ENCODE data around the gene MGAT3.
A peak's percentile ranks its signal among the peaks of the same experiment; 100 is the strongest.
"Not testable (repeated sequence)": the region's sequence is repeated elsewhere in the genome, so short reads cannot be mapped to it uniquely, and the experiment has no call there.

The MGAT3 gene

GRCh38 chr22:39514373-39514973 is 57.7 kb downstream of the MGAT3 start:
- no peak for DNase-seq (ENCODE audit: low spot score)

- no peak for DNase-seq (ENCODE audit: low spot score)
Observed at GRCh38 chr22:39515266-39516050, 58.6 kb downstream of the MGAT3 start.

GRCh38 chr22:39517470-39517869 is 60.7 kb downstream of the MGAT3 start:
- DNase-seq (ENCODE audit: low spot score), result no peak

- DNase-seq (ENCODE audit: low spot score), result no peak
Observed at GRCh38 chr22:39518144-39518786, 61.5 kb downstream of the MGAT3 start.

DNA sequence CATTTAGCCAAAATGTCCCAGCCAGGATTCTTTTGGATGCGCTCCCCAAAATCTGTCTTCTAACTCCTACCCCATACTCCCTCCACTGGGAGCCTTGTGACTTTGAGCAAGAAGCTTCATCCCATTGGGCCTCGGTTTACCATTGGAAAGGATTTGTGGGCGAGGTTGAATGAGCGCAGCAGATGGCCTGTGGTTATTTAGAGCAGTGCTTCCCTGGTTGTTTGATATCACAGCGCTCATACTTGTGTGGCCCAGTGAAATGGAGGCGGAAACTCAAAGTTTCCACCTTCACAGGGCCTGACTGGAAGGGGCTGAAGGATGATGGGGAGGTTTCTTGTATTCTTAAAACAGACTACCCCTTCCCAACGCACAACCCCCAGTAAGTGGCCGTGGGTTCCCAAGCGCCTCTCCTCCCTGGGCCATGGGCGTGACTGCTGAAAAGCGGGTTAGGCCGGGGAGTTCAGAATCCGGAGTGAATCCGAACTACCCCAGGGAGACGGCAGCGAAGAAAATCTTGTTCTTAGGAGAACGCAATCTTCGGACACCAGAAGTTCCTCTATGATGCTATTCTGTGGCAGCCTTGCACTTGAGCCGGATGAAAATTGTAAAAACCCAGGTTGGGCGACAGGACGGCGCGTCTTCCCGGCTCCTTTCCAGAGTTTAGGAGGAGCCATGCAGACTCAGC is 62.3 kb downstream of the MGAT3 start:
- no peak for DNase-seq (ENCODE audit: low spot score)

DNA sequence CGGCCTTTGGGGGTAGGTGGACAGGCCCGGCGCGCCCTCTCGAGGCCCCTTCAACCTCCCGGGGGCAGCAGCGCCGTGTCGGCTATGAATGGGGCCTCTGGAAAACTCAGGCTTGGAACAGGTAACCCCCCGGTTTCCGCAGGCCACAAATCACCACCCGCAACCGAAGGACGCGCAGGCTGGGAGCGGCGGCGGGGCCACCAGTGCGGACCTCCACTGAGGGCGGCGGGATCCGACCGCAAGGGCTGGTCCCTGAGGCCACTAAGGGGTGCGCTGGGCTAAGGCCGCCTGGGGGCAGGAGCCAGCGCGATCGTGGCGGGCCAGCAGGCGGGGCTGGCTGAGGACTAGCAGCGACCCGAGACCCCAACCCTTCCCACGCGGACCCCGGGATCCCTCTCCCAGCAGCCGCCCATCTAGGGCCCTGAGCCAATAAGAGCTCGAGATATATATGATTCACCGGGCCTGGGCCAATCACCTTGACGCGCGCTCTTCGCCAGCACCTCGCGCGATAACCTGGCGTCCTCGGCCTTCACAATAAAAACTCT is 62.9 kb downstream of the MGAT3 start:
- DNase-seq (ENCODE audit: low spot score), result peak; percentile 89

DNA sequence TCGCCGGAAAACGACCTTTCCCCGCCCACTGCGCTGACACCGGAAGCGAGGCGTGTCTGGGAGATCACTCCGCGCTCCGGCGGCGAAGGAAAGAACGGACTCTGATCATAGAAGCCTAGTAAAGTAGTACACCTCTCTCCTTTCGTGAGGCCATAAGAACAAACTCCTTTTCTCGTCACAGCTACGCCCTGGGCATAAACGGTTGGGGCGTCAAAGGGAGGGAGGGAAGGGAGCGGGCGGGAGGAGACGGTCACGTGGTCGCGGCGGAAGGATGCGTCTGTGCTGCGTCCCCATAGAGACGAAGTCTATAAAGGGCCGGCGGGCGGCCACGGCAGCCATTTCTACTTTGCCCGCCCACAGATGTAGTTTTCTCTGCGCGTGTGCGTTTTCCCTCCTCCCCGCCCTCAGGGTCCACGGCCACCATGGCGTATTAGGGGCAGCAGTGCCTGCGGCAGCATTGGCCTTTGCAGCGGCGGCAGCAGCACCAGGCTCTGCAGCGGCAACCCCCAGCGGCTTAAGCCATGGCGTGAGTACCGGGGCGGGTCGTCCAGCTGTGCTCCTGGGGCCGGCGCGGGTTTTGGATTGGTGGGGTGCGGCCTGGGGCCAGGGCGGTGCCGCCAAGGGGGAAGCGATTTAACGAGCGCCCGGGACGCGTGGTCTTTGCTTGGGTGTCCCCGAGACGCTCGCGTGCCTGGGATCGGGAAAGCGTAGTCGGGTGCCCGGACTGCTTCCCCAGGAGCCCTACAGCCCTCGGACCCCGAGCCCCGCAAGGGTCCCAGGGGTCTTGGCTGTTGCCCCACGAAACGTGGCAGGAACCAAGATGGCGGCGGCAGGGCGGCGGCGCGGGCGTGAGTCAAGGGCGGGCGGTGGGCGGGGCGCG is 63.7 kb downstream of the MGAT3 start, which contains the start of gene ATF4:
TSS of gene ATF4 (plus strand) at position 337 of the 880 bp plus-strand sequence. CDS start 884 bp downstream, outside the sequence.
- peak; percentile 84 for DNase-seq (ENCODE audit: low spot score)

GRCh38 chr22:39521106-39521885 is 64.5 kb downstream of the MGAT3 start:
- DNase-seq (ENCODE audit: low spot score), result not testable (repeated sequence)

GRCh38 chr22:39522091-39522490 is 65.3 kb downstream of the MGAT3 start:
- not testable (repeated sequence) for DNase-seq (ENCODE audit: low spot score)

- no peak for DNase-seq (ENCODE audit: low spot score)
Observed at GRCh38 chr22:39522567-39523300, 65.9 kb downstream of the MGAT3 start.

- no peak for DNase-seq (ENCODE audit: low spot score)
Observed at GRCh38 chr22:39524089-39524752, 67.4 kb downstream of the MGAT3 start.

DNA sequence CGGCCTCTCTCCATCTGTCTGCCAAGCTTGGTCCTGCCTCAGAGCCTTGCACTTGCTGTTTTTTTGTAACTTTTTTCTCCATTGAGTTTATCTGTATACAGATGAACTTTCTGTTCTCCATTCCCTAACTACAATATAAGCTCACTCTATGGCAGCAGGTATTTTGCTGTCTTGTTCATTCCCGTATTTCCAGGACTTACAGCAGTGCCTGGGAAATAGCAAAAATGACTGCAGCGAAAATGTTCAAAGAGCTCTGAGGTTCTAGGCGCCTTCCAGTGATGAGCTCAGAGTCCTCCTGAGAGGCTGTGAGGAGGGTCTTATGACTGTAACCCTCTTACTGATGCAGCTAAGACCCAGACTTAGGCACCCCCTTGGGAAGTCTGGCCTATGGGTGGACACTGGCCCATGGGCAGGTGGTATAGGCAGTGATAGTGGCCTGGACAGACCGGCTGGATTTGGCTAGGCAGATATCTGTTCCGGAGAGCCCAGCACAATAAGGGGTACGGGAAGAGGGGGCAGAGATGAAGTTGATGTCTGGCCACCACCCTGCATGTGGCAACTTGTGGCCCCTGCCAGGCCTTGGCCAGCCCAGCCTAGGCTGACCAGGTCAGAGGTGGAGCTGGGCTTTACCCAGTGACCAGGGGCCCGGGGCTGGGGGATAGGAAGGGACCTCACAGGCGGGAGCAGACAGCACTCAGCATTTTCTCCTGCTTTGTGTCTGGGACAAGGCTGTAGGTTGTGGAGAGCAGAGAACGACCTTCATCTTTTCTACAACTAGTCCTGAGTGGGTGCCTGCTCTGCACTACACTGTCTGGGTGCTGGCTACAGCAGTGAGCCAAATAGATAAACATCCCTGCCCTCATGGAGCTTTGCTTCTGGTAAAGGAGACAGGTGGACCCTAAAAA is 68.2 kb downstream of the MGAT3 start:
- no peak for DNase-seq (ENCODE audit: low spot score)

DNA sequence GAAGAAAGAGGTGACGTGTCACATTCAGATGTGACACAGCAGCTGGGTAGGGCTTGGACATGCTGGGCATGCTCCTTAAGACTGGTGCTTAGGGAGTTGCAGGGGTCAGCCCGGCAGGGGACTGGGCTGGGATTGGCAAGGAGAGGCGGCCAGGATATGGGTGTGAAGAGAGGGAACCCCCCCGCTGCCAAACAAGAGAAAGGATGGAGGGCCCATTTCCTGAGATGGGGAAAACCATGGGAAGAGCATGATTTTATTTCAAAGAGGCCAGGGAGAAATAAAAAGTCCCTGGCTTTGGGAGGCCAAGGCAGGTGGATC is 68.8 kb downstream of the MGAT3 start:
- DNase-seq (ENCODE audit: low spot score), result no peak

GRCh38 chr22:39526736-39527171 is 69.9 kb downstream of the MGAT3 start:
- no peak for DNase-seq (ENCODE audit: low spot score)

DNA sequence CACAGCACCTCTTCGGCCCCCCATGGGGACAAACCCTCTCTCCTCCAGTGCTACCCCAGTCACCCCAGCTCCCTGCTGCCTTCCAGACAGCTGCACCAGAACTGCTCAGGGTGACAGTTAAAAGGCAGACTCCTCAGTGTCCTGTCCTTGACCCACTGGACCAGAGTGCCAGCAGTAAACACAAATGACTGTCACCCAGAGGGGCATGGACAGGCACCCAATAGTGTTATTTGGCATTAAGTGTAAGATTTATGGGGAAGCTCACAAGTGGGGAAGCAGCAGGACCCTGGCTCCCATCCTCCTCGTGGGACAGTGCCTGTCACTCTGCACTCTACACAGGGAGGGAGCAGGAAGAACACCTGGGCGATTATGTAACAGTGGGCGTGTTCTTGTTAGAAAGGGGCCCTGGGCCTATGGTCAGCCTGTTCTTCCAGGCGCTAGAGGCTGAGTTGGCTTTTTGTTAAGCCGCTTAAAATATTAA is 70.7 kb downstream of the MGAT3 start:
- no peak for DNase-seq (ENCODE audit: low spot score)

- DNase-seq (ENCODE audit: low spot score), result no peak
Observed at GRCh38 chr22:39528080-39528661, 71.4 kb downstream of the MGAT3 start.

- peak; percentile 89 for DNase-seq (ENCODE audit: low spot score)
Observed at GRCh38 chr22:39528681-39529486, 72.1 kb downstream of the MGAT3 start.
